OCI-LY1 (cell line): ENCODE data around the gene GFRA4.

Experiments used
- CTCF ChIP-seq: fragments of 200-600 bp; sonication (generic), shearing (Covaris generic); IDR thresholded peaks from 2 replicates; pipeline ENCODE4 v1.5.1; 2017; ENCODE audit warnings: mild to moderate bottlenecking, antibody characterized with exemption, low read length, moderate library complexity, mixed read lengths
- EZH2 ChIP-seq: fragments of 200-600 bp; sonication (generic), shearing (Covaris generic); IDR thresholded peaks from 2 replicates; pipeline ENCODE4 v1.8.0; 2017; ENCODE audit warnings: borderline replicate concordance, mixed run types, mild to moderate bottlenecking, antibody characterized with exemption, low read length, moderate library complexity, mixed read lengths

- TF ChIP-seq CTCF (no peak), EZH2 (no peak)
These were observed 11.2 kb upstream of the GFRA4 start for GRCh38 chr20:3674447-3674846.
